Globus pallidus (tissue), 1 donor: ENCODE results near the gene MTHFSD.

Experiments
- DNase-seq: peaks from one replicate; pipeline ENCODE4 v3.0.0-alpha.2; 2015; ENCODE audit warnings: low spot score

The MTHFSD gene

DNA sequence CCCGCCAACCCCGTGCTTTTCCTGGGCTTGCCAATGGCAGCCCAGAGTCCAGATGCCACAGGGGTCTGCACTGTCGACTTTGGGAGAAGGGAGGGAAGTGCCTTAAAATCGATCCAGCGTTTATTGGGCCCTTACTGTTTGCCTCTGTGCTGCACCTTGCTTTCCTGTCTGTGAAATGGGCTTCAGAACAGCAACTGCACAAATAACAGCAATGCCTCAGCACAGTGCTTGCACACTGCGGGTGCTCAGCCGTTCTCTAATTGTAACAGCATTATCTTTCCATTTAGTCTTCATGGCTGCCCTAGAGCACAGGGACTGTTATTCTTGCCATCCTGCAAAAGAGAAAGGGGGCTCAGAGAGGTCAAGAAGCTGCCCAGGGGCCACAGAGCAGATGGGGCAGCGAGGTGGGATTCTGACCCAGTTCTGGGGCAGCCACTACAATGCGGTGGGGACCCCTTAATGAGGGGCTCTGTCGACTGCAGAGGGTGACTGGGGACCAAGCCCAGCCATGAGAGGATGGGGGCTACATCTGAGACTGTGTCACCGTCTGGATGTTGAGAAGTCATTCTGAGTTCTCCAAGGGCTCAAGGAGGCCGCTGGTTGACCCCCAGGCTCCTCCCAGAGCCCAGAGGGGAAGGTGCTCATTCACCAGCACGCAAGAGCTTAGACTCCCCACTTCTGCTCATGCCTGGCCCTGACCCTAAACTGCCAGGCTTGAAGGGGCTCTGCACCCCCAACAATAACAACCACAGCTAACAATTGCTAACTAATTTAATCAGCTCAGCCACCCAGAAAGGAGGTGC lies 54.1 kb downstream of the MTHFSD start:
- DNase-seq = no peak

GRCh38 chr16:86499889-86500707 lies 54.9 kb downstream of the MTHFSD start:
- no peak for DNase-seq

DNA sequence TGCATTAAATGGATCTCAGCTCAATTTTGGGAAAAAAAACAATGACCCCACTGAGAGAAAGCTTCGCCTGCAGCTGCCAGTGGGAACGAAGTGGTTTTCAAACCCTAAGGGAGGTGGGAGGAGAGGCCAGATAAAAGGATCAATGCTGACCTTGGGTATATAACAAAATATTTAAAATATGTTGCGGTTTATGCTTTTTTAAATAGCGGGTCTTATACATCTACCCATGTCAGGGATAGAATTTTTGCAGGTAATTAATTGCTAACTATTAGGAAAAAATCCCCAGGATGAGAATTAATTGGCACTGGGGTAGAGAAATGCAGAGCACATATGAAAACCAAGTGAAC lies 55.6 kb downstream of the MTHFSD start:
- DNase-seq = no peak

DNA sequence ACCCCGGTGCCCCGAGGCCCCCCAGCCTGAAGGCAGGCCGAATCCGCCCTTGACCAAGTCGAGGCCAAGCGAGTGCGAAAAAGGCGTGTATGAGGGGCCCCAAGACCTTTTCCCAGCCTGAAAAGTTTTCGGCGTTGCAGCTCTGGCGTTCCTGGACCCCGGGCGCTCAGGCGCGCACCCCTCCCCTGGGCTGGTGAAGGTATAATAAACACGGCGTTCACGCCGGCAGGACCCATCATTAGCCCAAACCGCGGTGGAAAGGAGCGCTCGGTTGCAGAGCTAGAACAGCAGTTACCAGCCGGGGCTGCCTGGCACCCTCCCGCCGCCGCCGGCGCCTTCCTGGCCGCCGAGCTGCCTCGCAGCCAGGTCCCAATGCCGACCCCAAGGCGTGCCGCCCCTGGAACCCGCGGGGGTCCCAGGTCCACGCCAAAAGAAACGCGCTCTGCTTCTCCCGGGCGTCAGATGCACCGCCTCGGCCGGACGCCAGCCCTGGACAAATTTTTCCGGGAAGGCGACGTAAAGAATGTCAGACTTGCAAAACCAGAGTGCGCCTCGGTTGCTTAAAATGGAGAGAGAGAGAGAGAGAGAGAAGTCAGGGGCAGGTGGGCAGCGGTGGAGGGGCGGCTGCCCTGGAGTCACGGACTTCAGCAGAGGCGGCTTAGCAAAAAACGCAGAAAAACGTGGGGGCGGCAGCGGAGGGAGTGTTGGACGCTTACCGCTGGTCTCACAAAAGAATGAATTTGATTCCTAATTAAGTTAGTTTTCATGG lies 56.2 kb downstream of the MTHFSD start:
- DNase-seq = no peak

DNA sequence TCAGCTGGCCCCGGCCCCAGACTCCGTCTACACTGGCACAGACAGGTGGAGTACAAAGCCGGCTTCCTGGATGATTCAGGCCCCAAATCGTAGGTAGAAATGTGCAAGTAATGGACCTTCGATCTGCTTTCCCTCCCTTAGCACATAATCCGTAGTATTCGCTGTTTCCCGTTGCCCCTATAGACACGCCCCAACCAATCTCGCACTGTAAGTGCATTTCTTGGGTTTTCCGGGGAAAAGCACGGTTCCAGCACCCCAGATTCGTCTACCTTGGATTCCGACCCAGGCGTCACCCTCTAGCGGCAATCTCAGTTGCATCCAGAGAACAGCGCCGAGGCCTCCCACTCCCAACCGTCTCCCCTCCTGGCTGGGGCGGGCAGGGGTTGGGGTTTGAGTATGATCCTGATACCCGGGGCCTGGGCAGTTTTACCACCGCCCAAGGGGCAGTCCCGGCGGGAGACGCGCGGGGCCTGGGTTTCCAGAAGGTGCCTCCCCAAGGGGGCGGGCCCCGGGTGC lies 56.8 kb downstream of the MTHFSD start:
- DNase-seq = no peak

DNA sequence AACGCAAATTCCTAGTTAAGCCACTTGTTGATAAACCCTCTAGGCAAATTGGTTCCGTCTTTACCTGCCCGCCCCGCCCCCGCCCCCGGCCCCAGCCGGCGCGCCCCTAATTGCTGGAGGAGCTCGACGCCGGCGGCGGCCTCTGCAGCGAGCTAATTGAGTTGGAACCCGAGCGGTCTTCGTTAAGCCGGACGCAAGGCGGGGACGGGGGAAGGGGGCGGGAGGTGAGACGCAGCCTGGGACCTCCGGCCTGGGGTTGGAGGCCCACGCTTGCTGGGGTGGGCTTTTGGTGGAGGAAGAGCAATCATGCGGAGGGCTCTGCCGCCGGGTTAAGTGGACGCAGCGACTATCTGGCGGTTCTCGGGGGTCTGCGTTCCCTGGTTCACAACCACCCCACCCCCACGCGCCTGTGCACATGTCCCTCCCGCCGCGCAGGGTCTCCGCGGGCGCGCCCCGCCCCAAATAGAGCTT lies 57.4 kb downstream of the MTHFSD start:
- no peak for DNase-seq

GRCh38 chr16:86496929-86497461 lies 58.0 kb downstream of the MTHFSD start:
- no peak for DNase-seq

DNA sequence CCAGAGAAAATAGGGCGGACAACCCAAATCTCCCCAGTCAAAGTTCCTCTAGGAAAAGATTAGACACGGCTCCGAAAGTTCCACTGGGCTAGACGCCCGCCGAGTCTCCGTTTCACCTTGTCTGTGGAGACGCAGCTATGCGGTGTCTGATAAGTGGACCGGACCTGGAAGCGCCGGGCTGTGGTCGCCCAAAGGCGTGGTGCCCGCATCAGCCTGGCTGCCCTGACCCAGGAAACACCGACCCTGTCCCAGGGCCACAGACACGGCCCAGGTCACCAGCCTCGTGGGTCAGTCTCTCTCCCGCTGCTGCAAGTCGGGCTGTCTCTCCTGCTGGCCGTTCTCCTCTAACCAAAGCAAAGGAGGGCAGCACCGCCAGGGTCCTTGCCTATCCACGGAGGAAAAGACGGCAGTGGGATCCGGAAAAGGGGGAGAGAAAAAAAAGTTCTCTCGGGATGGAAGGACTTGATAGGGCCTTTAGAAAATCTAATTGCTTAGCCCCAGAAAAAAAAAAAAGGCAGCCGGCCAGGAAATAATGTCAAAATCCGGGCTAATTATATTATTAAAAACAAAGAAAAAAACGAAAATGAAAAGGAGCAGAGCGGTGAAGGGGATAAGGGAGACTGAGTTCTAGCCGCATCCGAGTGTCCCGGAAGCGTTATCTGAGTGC lies 58.6 kb downstream of the MTHFSD start:
- DNase-seq = no peak

DNA sequence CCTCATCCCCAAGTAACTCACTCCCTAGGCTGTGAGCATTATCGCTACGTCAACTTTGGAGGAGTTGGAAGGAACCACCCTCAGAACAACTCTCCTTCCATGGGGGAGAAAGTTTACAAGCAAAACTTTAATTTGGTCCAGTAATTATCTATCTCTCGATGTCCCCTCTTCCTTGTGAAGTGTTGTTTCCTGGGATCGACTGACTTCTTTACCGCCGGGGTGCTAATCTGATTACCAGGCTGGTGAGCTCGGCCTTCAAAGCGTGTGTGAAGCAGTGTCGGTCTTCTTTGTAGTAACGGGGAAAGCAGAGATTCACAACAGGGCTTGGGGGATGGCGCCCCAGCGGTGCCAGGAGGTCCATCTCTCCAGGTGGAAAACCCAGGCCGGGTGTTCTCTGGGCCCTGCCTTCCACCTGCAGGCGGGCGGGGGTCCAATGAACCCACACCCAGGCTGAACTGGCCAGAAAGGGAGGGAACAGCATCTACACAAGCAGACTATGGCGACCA lies 59.2 kb downstream of the MTHFSD start:
- no peak for DNase-seq

DNA sequence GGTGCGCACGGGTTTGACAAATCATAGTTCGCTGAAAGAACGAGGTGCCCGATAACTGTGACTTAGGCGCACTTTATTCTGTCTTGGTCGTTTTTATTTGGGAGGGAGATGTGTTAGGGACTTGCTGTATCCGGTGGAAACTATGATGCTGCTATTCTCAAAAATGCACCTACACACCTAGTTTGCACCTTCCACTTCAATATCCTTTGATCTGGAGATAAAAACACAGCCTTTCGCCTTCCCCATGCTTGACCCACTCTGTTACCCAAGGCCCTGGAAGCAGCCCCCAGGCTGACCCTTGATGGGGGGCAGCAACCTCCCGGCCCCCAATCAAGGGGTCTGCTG lies 59.7 kb downstream of the MTHFSD start:
- DNase-seq = no peak

- no peak for DNase-seq
Measured at GRCh38 chr16:86494565-86495356, 60.3 kb downstream of the MTHFSD start.

DNA sequence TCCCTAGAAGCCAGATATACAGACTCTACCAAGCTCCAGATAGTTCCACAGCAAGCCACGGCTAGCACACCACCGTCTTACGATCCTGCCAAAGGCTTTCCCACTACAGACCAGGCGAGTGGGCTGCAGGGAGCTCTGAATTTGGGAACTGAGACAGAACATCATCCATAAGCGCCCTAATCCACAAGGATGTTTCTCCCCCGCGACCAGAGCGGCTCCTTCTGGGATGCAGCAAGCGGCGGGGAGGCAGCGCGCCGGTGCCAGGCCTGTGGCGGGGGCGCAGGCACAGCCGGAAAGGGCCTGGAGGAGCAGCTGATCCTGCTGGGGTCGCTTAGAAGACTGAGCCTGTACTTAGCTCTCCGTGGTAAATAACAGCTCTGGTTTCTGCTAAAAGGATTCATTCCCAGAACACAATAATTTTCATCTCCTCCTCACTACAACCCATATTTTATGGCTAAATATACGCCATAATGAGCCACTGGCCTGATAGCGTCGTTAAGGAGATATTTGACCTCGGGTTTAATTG lies 60.9 kb downstream of the MTHFSD start:
- no peak for DNase-seq

DNA sequence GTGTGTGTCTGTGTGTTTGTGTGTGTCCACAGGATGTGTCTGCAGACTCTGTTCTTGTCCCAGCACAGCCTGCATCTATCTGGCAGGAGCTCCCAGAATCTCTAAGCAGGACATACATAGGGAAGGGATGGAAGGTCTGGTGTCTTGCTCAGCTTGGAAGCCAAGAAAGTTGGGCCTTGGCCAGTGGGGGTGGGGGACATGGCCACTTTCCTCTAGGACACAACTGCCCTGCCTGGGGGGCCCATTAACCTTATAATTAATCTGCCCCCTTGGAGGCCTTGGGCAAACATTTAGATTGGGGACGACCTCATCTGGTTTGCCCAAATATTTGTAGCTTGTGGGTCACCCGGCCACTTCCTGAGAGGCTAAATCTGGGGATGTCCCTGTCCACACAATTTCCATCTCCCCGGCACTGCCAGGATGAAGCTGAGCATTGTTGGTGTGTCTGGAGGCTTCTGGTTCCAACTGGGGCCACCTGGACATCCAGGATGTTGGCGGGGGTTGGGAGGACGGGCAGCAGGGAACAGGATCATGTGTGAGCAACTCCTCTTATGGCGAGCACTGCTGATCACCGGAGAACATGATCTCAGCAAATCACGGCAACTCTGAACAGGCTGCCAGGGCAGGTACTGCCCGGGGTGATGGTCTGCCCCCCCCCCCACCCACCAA lies 61.9 kb downstream of the MTHFSD start:
- no peak for DNase-seq

DNA sequence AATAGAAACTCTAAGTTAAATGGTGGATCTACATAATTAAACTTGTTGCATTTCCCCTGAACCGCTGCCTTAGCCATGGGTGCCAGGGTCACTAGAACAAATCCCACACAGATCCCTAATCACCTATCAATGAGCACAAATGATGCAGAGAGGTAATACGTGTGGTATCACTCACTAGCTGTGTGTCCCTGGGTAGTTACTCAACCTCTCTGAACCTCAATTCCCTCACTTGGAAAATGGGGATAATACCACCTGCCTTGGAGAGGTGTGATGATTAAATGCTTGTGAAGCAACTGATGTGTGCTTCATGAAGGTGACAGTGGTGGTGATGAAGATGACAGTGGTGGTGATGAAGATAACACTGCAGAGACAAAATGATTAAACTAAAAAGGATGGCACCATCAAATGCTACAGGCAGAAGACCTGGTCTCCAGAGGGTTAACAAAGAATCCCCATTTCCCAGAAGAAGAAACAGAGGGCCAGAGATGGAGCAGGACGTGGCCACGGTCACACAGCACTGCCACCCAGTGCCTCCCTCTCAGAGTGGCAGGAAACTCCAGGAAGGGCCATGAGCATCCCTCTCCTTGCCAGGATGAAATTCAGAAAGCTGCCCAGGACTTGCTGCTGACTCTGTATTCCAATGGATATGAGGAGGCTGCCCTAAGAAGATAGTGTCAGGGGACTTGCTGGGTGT lies 62.6 kb downstream of the MTHFSD start:
- no peak for DNase-seq

- DNase-seq = peak; percentile 85
Measured at GRCh38 chr16:86491640-86492023, 63.4 kb downstream of the MTHFSD start.

DNA sequence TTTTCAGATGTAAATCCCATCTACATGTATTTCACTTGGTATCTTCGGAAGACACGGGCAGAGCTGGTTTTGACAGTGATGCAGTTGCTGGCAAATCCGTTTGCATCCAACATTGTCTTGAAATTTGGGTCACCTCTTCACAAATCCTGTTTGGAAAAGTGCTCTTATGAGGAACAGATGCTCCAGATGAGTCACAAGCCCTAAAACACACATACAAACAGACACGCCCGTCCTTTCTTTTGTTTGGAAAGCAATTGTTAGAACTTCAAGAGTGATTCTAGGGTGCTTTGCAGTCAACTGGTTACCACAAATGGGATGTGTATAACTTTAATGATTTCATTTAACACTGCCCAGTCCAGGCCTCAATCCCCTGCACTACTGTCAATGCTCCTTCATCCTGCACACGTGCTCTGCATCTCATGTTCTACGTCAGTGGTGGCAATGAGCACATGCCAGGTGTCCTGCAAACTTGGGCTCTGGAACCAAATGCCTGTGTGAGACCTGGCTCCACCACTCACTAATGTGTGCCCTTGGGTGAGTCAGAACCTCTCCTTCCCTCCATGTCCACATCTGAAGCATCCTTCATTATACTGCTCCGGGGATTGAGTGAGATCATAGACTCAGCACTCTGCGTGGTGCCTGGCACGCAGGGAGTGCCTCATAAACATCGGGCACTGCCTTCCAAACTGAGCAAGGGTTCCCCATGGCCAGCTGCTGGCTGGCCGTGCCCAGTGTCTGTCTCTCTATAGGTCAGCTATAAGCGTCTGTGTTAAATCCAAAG lies 64.0 kb downstream of the MTHFSD start:
- peak; percentile 60 for DNase-seq

GRCh38 chr16:86485746-86486145 lies 69.3 kb downstream of the MTHFSD start:
- no peak for DNase-seq

DNA sequence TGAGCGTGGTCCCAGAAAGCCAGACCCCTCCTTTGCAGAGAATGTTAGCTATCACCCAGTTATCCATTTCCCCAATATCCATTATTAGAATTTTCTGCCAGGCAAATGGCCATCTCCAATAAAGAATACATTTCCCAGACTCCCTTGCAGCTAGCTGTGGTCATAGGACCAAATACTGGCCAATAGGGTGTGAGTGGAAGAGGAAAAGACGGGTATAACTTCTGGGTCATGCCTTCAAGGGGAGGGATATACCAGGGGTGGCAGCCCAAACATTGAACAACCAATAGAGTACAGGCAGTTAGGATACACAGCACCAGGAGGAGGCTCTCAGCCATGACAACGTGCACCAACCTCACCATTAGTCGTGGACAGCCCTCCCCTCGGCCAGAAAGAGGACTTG lies 70.8 kb downstream of the MTHFSD start:
- DNase-seq = no peak
